Left colon (tissue), 2 donors: ENCODE data around the gene TRIM9. TPM values are rescaled to one million over a fixed set of nuclear protein-coding genes. Genes with fewer than 3 reads are reported as not detected.

ENCODE experiments used
- ATAC-seq: fragments of 200-7000 bp; cut with Tn5 transposase; one replicate; pipeline ENCODE4 v1.9.1; 2020; ENCODE audit warnings: mild to moderate bottlenecking, moderate library complexity
- DNase-seq, 2 donors: peaks; one replicate each; pipeline ENCODE4 v3.0.0-alpha.2; 2020
- intact Hi-C, 2 donors: fragments of 100-400 bp; cut with DNase I in 1 of 2; cut with micrococcal nuclease in 1 of 2; formaldehyde crosslinking; loops; one replicate each; pipeline versions ENCODE4 v1.11.2 to v1.14.0; 2022; cut with DNase I, micrococcal nuclease
- total RNA-seq, 2 donors: library from RNA; stranded (reverse); fragmentation: NEBNext Ultra II Directional; extraction: Animal tissue kit (Norgen Biotek cat#: 25700); gene quantifications; one replicate each; pipeline ENCODE4 v1.2.1, GENCODE V29; 2021
- donor health status: DM: no; HTN: no; CAD: no.
- donor health status: DM: yes; HTN: yes; CAD: no.

The TRIM9 gene
- total RNA-seq, 2 donors from 2014 or later, result 3.8 to 6.2 TPM

GRCh38 chr14:51095854-51096823, 1.2 kb upstream of the TRIM9 start:
- intact Hi-C loops, result no loop called here
- ATAC-seq (no peak), DNase-seq (peak; percentile 14 to 42)

GRCh38 chr14:51094282-51094821, 553 bp downstream of the TRIM9 start:
- intact Hi-C loops, result no loop called here
- DNase-seq, result peak in 1 of 2 donors; percentile 29
- peak; percentile 18 for ATAC-seq

- peak; percentile 33 to 59 for DNase-seq
- peak; percentile 51 for ATAC-seq
Observed at GRCh38 chr14:51093371-51094281, 1.3 kb downstream of the TRIM9 start.

GRCh38 chr14:51092965-51093364, 1.9 kb downstream of the TRIM9 start:
- no peak for DNase-seq
- intact Hi-C loops, result no loop called here
- ATAC-seq, result no peak

More at GRCh38 chr14:51093371-51094281, 1.3 kb downstream of the TRIM9 start:
- intact Hi-C loops, result no loop called here

GRCh38 chr14:51089278-51089677, 5.6 kb downstream of the TRIM9 start:
- intact Hi-C loops, result no loop called here
- ATAC-seq (no peak), DNase-seq (no peak)

- DNase-seq, result peak; percentile 76 to 92
- ATAC-seq, result peak; percentile 96
- intact Hi-C loops, result no loop called here
Observed at GRCh38 chr14:51087031-51087441, 7.9 kb downstream of the TRIM9 start.

- ATAC-seq (peak; percentile 84), DNase-seq (peak in 1 of 2 donors; percentile 31)
- intact Hi-C loops, result no loop called here
Observed at GRCh38 chr14:51086044-51086443, 8.9 kb downstream of the TRIM9 start.

GRCh38 chr14:51084962-51085361, 9.9 kb downstream of the TRIM9 start:
- DNase-seq (no peak), ATAC-seq (no peak)
- intact Hi-C loops, result no loop called here

GRCh38 chr14:51084507-51084906, 10.4 kb downstream of the TRIM9 start:
- ATAC-seq, result no peak
- intact Hi-C loops, result no loop called here
- no peak for DNase-seq

GRCh38 chr14:51082349-51082748, 12.6 kb downstream of the TRIM9 start:
- intact Hi-C loops, result no loop called here
- ATAC-seq, result no peak
- DNase-seq, result no peak

GRCh38 chr14:51081712-51082111, 13.2 kb downstream of the TRIM9 start:
- intact Hi-C loops, result no loop called here
- ATAC-seq (peak; percentile 77), DNase-seq (peak; percentile 58 to 61)

- ATAC-seq, result no peak
Observed at GRCh38 chr14:51081209-51081608, 13.7 kb downstream of the TRIM9 start.

GRCh38 chr14:51080645-51081044, 14.3 kb downstream of the TRIM9 start:
- intact Hi-C loops, result no loop called here
- ATAC-seq (no peak), DNase-seq (no peak)

More at GRCh38 chr14:51081209-51081608, 13.7 kb downstream of the TRIM9 start:
- intact Hi-C loops, result no loop called here
- DNase-seq, result no peak

- ATAC-seq (peak; percentile 66), DNase-seq (peak in 1 of 2 donors; percentile 42)
- intact Hi-C loops, result no loop called here
Observed at GRCh38 chr14:51079489-51079888, 15.4 kb downstream of the TRIM9 start.

- intact Hi-C loops, result no loop called here
- DNase-seq, result no peak
- no peak for ATAC-seq
Observed at GRCh38 chr14:51079085-51079484, 15.8 kb downstream of the TRIM9 start.

GRCh38 chr14:51074701-51075385, 20.1 kb downstream of the TRIM9 start:
- ATAC-seq, result no peak

GRCh38 chr14:51073731-51074130, 21.2 kb downstream of the TRIM9 start:
- no peak for ATAC-seq
- no peak for DNase-seq
- intact Hi-C loops, result no loop called here

More at GRCh38 chr14:51074701-51075385, 20.1 kb downstream of the TRIM9 start:
- intact Hi-C loops, result no loop called here
- no peak for DNase-seq

- ATAC-seq (no peak), DNase-seq (no peak)
- intact Hi-C loops, result no loop called here
Observed at GRCh38 chr14:51072976-51073375, 21.9 kb downstream of the TRIM9 start.
